Adrenal gland (tissue), 5 donors: ENCODE results near the gene ZNF821.
"Not testable (repeated sequence)": the region's sequence is repeated elsewhere in the genome, so short reads cannot be mapped to it uniquely, and the experiment has no call there.

ENCODE experiments used
- CTCF ChIP-seq, 6 experiments: fragments of 450-650 bp in 4 of 6; fragments of 200-600 bp in 2 of 6; sonication (generic) in 1 of 6; IDR thresholded peaks; 1 replicate in 5 of 6; 2 replicates in 1 of 6; pipeline versions ENCODE4 v1.5.1 to v1.8.0; 2016 to 2021; ENCODE audit warnings: antibody characterized with exemption in 6 of 6, mild to moderate bottlenecking in 2 of 6, moderate library complexity in 1 of 6
- POLR2A ChIP-seq, 2 donors: fragments of 450-650 bp; IDR thresholded peaks; one replicate each; pipeline ENCODE4 v1.6.1; 2017; ENCODE audit warnings: antibody characterized with exemption in 2 of 2, mild to moderate bottlenecking in 2 of 2, moderate library complexity in 1 of 2
- donor health status: DM: no; HTN: no; CAD: no.

- not testable (repeated sequence) for TF ChIP-seq CTCF, POLR2A (IDR thresholded peaks at IDR 0.05)
These were observed 73.8 kb downstream of the ZNF821 start for GRCh38 chr16:71810155-71810530.
